HepG2 (cell line): ENCODE data around the gene FRMD8. TPM values are rescaled to one million over a fixed set of nuclear protein-coding genes. Genes with fewer than 3 reads are reported as not detected.
A peak's percentile ranks its signal among the peaks of the same experiment; 100 is the strongest.

Experiments used
- ATAC-seq: fragments of 200-7000 bp; cut with Tn5 transposase; 3 replicates; pipeline ENCODE4 v1.9.1; 2020; ENCODE audit warnings: mild to moderate bottlenecking, moderate library complexity
- BruUV-seq: library from RNA; stranded (reverse); fragments of 400-500 nt; replicated peaks from 2 replicates; lab custom pipeline; 2021; lab: Mats Ljungman, UMichigan
- CTCF ChIA-PET: fragments of 300-600 bp; formaldehyde crosslinking; extraction: SDS; loops from one replicate; lab custom pipeline; 2021; ENCODE audit warnings: low total read pairs, inconsistent platforms, low intra/inter-chr PET ratio; lab: Yijun Ruan, JAX
- POLR2A ChIA-PET: fragments of 350-600 bp; sonication (Branson Sonifier 250); formaldehyde crosslinking; loops from one replicate; lab custom pipeline; 2020; ENCODE audit warnings: antibody characterized with exemption, inconsistent platforms; lab: Yijun Ruan, JAX
- DNase-seq: peaks from one replicate; pipeline ENCODE4 v3.0.0-alpha.2; 2015; ENCODE audit warnings: low spot score
- FAIRE-seq: peaks from 3 replicates; lab custom pipeline; 2011; peaks lifted over from hg19 to GRCh38; lab: Jason Lieb, UNC
- H2AFZ ChIP-seq: one replicate; pipeline ENCODE4 v1.6.1; 2011; ENCODE audit warnings: low read length, inconsistent platforms
- H3K27ac ChIP-seq: fragments of 300-600 bp; 3 replicates; pipeline ENCODE4 v1.8.0; 2011; ENCODE audit warnings: mixed run types, mild to moderate bottlenecking, mixed read lengths, low read length, inconsistent platforms; ENCODE audit not compliant: insufficient read depth; ENCODE audit errors: extremely low read length
- H3K27me3 ChIP-seq, 2 experiments: fragments of 200-600 bp in 1 of 2; 2 replicates in 1 of 2; 3 replicates in 1 of 2; pipeline versions ENCODE4 v1.6.0 to v1.8.0; 2011; ENCODE audit warnings: low read length in 2 of 2, mild to moderate bottlenecking in 2 of 2, moderate library complexity in 2 of 2, inconsistent platforms in 1 of 2; ENCODE audit not compliant: insufficient read depth in 2 of 2, control insufficient read depth in 1 of 2
- H3K36me3 ChIP-seq, 2 experiments: fragments of 200-600 bp in 1 of 2; replicated peaks in 1 of 2; 2 replicates in 1 of 2; 3 replicates in 1 of 2; pipeline versions ENCODE4 v1.5.1 to v1.8.0; 2011; ENCODE audit warnings: low read length in 2 of 2, inconsistent platforms in 1 of 2; ENCODE audit not compliant: insufficient read depth in 2 of 2, control insufficient read depth in 1 of 2
- H3K4me1 ChIP-seq: 2 replicates; pipeline ENCODE4 v1.5.1; 2012; ENCODE audit warnings: low read length, inconsistent platforms; ENCODE audit not compliant: insufficient read depth
- H3K4me2 ChIP-seq: 2 replicates; pipeline ENCODE4 v1.6.0; 2011; ENCODE audit warnings: low read depth, low read length, inconsistent platforms
- H3K4me3 ChIP-seq, 3 experiments: fragments of 200-600 bp in 1 of 3; sonication (generic), shearing (Covaris generic) in 1 of 3; replicated peaks in 1 of 3; 2 replicates each; pipeline ENCODE4 v1.5.1; 2011 to 2016; ENCODE audit warnings: low read length in 3 of 3, inconsistent platforms in 2 of 3, low read depth in 2 of 3, mild to moderate bottlenecking in 2 of 3, control low read depth in 1 of 3, mixed read lengths in 1 of 3; ENCODE audit not compliant: insufficient read depth in 1 of 3
- H3K79me2 ChIP-seq: one replicate; pipeline ENCODE4 v1.6.1; 2011; ENCODE audit warnings: low read length, inconsistent platforms; ENCODE audit not compliant: insufficient read depth
- H3K9ac ChIP-seq: 2 replicates; pipeline ENCODE4 v1.6.0; 2011; ENCODE audit warnings: mild to moderate bottlenecking, low read depth, low read length, inconsistent platforms; ENCODE audit not compliant: insufficient read depth
- H3K9me3 ChIP-seq: 2 replicates; pipeline ENCODE4 v1.5.1; 2012; ENCODE audit warnings: mild to moderate bottlenecking, low read length
- H4K20me1 ChIP-seq: 2 replicates; pipeline ENCODE4 v1.6.0; 2011; ENCODE audit warnings: inconsistent platforms, mild to moderate bottlenecking, low read length, moderate library complexity; ENCODE audit not compliant: insufficient read depth
- AGO2 ChIP-seq: fragments of 200-400 bp; formaldehyde crosslinking; optimal IDR thresholded peaks from 2 replicates; pipeline ENCODE3; 2017; ENCODE audit warnings: mild to moderate bottlenecking, low read depth, low read length, moderate library complexity
- DDIT3 ChIP-seq: sonication (generic); formaldehyde crosslinking; IDR thresholded peaks from 2 replicates; pipeline ENCODE4 v1.4.0; 2020; ENCODE audit warnings: mild to moderate bottlenecking, missing genetic modification reagents
- GATAD1 ChIP-seq: IDR thresholded peaks from 2 replicates; pipeline ENCODE4 v1.6.1; 2016; ENCODE audit warnings: missing genetic modification reagents, missing compliant biosample characterization
- GTF2F1 ChIP-seq: fragments of 150-350 bp; IDR thresholded peaks from 2 replicates; pipeline ENCODE4 v1.6.1; 2014; ENCODE audit warnings: low read length
- PAF1 ChIP-seq: IDR thresholded peaks from 2 replicates; pipeline ENCODE4 v1.6.1; 2016; ENCODE audit warnings: missing genetic modification reagents, missing compliant biosample characterization
- PLRG1 ChIP-seq: fragments of 450-650 bp; conservative IDR thresholded peaks from 2 replicates; pipeline ENCODE4 v1.6.1; 2016
- SIN3A ChIP-seq: IDR thresholded peaks from 2 replicates; pipeline ENCODE4 v1.6.1; 2011; ENCODE audit warnings: low read depth, mild to moderate bottlenecking, control low read depth, low read length, borderline replicate concordance
- SP4 ChIP-seq: sonication (generic); formaldehyde crosslinking; IDR thresholded peaks from 2 replicates; pipeline ENCODE4 v1.8.1; 2023; ENCODE audit warnings: mild to moderate bottlenecking, missing genetic modification reagents
- TGIF2 ChIP-seq: IDR thresholded peaks from 2 replicates; pipeline ENCODE4 v1.6.1; 2016; ENCODE audit warnings: control low read depth, missing compliant biosample characterization
- UBTF ChIP-seq: sonication (generic); formaldehyde crosslinking; IDR thresholded peaks from 2 replicates; pipeline ENCODE4 v1.4.0; 2020; ENCODE audit warnings: mild to moderate bottlenecking, missing genetic modification reagents
- ZBTB40 ChIP-seq, 2 experiments: fragments of 450-650 bp in 1 of 2; sonication (generic) in 1 of 2; formaldehyde crosslinking in 1 of 2; IDR thresholded peaks; 2 replicates each; pipeline versions ENCODE4 v1.6.1 to v1.8.0; 2016 to 2022; ENCODE audit warnings: antibody characterized with exemption in 1 of 2, mild to moderate bottlenecking in 1 of 2, missing genetic modification reagents in 1 of 2
- ZFX ChIP-seq: sonication (generic); formaldehyde crosslinking; IDR thresholded peaks from 2 replicates; pipeline ENCODE4 v1.4.0; 2020; ENCODE audit warnings: mild to moderate bottlenecking, low read depth, missing genetic modification reagents, moderate library complexity
- ZNF138 ChIP-seq: sonication (generic); formaldehyde crosslinking; IDR thresholded peaks from 2 replicates; pipeline ENCODE4 v1.5.0; 2020; ENCODE audit warnings: mild to moderate bottlenecking, low read depth, missing genetic modification reagents
- ZNF230 ChIP-seq: sonication (generic); formaldehyde crosslinking; IDR thresholded peaks from 2 replicates; pipeline ENCODE4 v1.4.0; 2020; ENCODE audit warnings: mild to moderate bottlenecking, missing genetic modification reagents
- WGBS: methylation state at CpG from one replicate; pipeline ENCODE4 v1.1.6; 2017; ENCODE audit warnings: low lambda C conversion rate; 5-methylcytosine and 5-hydroxymethylcytosine counted together
- in situ Hi-C: cut with HindIII; loops from 2 replicates; pipeline ENCODE4 v1.10.0; 2017; ENCODE audit warnings: low pct_unique_long_range_greater_than_20kb; ENCODE audit not compliant: extremely low pct_ligation_motif_present
- intact Hi-C: fragments of 100-400 bp; cut with micrococcal nuclease; formaldehyde crosslinking; loops from one replicate; pipeline ENCODE4 v1.10.0; 2022; ENCODE audit not compliant: unreplicated experiment
- polyA plus RNA-seq, 8 experiments: library from polyadenylated mRNA; depleted of rRNA in 3 of 8; stranded (reverse) in 7 of 8; unstranded in 1 of 8; fragments of >200 nt; fragmentation: Illumina TruSeq in 4 of 8; extraction: Trizol in 4 of 8; gene quantifications; 2 replicates each; pipeline versions ENCODE4 v1.2.1 to v1.2.3, GENCODE V29; 2011 to 2016; ENCODE audit warnings: low read depth in 4 of 8, missing spikeins in 1 of 8, mixed read lengths in 1 of 8; ENCODE audit not compliant: insufficient read depth in 1 of 8
- total RNA-seq, 5 experiments: library from RNA; depleted of rRNA; stranded (reverse); fragments of >200 nt; fragmentation: Illumina TruSeq; extraction: Trizol; gene quantifications; 2 replicates each; pipeline ENCODE4 v1.2.3, GENCODE V29; 2016; ENCODE audit warnings: low read depth in 1 of 5

Gene FRMD8
- total and polyA plus RNA-seq, 2 of the 13 experiments (the other 11 are each of a cell fraction or from before 2014, with no cell fraction given) = 5.8 to 20.6 TPM

GRCh38 chr11:65435981-65436411, 49.6 kb downstream of the FRMD8 start:
- H2AFZ ChIP-seq = no peak overlapping the region
- in situ Hi-C loops = no loop called here
- POLR2A ChIA-PET = interaction anchor here (0.6 to 4.9 kb wide), 11 partner anchors 12 to 76 kb away, joined by 3 to 38 read pairs (median 3); partner anchors contain the start of gene NEAT1
- H3K4me2 ChIP-seq = no peak overlapping the region
- H4K20me1 ChIP-seq = peaks cover 99% of the 10 kb centered on the region
- intact Hi-C loops = no loop called here
- CTCF ChIA-PET = no interaction called here
- no peak overlapping the region; a peak in 1 of 6 replicates for H3K4me3 ChIP-seq
- peak overlapping the region; percentile 12 for H3K27ac ChIP-seq
- H3K79me2 ChIP-seq = peaks cover 49% of the 10 kb centered on the region
- ATAC-seq (peak; percentile 37), FAIRE-seq (no peak), DNase-seq (no peak)
- H3K9ac ChIP-seq = no peak overlapping the region
- peaks cover 8 to 44% of the 10 kb centered on the region in 2 experiments; a peak in 4 of 5 replicates for H3K36me3 ChIP-seq
- no peaks in the 10 kb centered on the region for H3K27me3 ChIP-seq
- BruUV-seq = no TSS peak
- 91% methylated on average over 8 of the region's 8 CpGs for WGBS
- peaks cover 87% of the 10 kb centered on the region for H3K4me1 ChIP-seq
- H3K9me3 ChIP-seq = no peaks in the 10 kb centered on the region
- TF ChIP-seq ZNF230 = no peak
- no peak for TF ChIP-seq ZBTB40 (IDR thresholded peaks at IDR 0.05)
- no peak for TF ChIP-seq ZBTB40 (CRISPR knock-in tag; IDR thresholded peaks at IDR 0.05)
- no peak for TF ChIP-seq GATAD1 (CRISPR knock-in tag)
- TF ChIP-seq SP4 (CRISPR knock-in tag) = no peak
- 0 out of 2 replicates have a peak, but pooled peaks have one; percentile 17 for TF ChIP-seq UBTF (CRISPR knock-in tag)
- no peak for TF ChIP-seq ZNF138 (CRISPR knock-in tag)
- no peak for TF ChIP-seq DDIT3 (CRISPR knock-in tag)
- no peak for TF ChIP-seq GTF2F1
- 0 out of 2 replicates have a peak, but pooled peaks have one; percentile 13 for TF ChIP-seq PAF1 (CRISPR knock-in tag)
- no peak for TF ChIP-seq SIN3A
- peak; percentile 93 for TF ChIP-seq AGO2
- TF ChIP-seq TGIF2 (CRISPR knock-in tag) = no peak
- peak; percentile 24; the same call in 1 of the 2 replicates for TF ChIP-seq ZFX (CRISPR knock-in tag)
- TF ChIP-seq PLRG1 = no peak
